ENCODE data around the gene RAB29.
A peak's percentile ranks its signal among the peaks of the same experiment; 100 is the strongest.

Gene RAB29

DNA sequence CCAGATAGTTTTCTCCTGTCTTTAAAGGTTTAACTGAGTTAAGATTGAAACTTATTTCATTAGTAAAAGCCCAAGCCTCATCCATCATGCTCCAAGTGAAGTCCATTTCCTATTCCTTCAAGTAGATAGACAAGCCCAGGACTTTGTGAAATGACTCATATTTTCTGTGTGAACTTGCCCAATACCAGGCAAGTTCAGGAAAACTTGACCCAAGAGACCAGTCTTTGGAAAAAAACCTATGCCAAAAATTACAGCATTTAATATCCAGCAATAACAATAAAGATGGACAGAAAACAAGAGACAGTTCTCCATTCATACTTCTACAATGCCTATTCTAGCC, 405 bp upstream of the RAB29 start:
- H3K4me3 ChIP-seq (ENCODE audit: low read depth, low read length), result peak overlapping the region; percentile 78
- no peak for DNase-seq (ENCODE audit: low read depth)
- TF ChIP-seq, protein P1, sequence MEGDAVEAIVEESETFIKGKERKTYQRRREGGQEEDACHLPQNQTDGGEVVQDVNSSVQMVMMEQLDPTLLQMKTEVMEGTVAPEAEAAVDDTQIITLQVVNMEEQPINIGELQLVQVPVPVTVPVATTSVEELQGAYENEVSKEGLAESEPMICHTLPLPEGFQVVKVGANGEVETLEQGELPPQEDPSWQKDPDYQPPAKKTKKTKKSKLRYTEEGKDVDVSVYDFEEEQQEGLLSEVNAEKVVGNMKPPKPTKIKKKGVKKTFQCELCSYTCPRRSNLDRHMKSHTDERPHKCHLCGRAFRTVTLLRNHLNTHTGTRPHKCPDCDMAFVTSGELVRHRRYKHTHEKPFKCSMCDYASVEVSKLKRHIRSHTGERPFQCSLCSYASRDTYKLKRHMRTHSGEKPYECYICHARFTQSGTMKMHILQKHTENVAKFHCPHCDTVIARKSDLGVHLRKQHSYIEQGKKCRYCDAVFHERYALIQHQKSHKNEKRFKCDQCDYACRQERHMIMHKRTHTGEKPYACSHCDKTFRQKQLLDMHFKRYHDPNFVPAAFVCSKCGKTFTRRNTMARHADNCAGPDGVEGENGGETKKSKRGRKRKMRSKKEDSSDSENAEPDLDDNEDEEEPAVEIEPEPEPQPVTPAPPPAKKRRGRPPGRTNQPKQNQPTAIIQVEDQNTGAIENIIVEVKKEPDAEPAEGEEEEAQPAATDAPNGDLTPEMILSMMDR (IDR thresholded peaks at IDR 0.05; ENCODE audit: insufficient read depth, low read depth, low read length, missing control alignments), result no peak

DNA sequence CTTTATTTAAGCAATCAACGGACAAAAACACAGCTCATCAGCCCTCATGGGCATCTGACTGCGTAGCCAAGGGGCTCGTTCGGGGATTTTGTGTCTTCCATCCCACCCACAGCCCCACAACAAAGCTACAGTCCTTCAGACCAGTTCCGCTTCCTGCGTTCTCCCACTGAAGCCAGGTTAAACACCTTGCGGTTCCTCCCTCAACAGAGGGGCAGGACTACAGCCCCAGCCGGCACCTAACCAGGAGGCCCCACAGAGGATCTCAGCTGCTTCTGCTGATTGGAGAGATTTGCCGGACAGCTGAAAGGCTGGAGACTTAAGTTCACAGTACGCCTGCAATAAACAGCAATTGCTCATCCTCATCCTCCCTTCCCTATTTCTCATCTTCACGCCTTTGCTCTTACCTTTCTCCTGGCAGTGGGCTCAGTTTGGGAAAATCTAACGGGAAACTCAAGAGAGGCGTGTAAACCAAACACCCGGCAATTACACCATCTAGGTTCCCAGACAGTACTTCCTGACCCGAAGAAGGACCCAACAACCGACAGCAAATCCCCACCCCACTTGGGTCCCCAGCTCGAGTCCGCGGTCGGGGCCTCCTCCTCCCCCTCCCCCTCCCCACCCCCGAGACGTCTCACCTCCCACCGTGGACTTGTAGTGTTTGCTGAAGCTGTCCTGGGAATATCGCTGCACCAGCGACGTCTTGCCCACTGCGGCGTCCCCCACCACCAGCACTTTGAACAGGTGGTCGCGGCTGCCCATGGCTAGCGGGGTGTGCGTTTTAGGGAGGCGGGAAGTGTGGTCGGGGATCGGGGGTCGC, 876 bp downstream of the RAB29 start:
- TF ChIP-seq, protein P1 (IDR thresholded peaks at IDR 0.05; ENCODE audit: insufficient read depth, low read depth, low read length, missing control alignments), result no peak
- DNase-seq (ENCODE audit: low read depth), result peak; percentile 71
- H3K4me3 ChIP-seq (ENCODE audit: low read depth, low read length), result peak overlapping the region; percentile 78

DNA sequence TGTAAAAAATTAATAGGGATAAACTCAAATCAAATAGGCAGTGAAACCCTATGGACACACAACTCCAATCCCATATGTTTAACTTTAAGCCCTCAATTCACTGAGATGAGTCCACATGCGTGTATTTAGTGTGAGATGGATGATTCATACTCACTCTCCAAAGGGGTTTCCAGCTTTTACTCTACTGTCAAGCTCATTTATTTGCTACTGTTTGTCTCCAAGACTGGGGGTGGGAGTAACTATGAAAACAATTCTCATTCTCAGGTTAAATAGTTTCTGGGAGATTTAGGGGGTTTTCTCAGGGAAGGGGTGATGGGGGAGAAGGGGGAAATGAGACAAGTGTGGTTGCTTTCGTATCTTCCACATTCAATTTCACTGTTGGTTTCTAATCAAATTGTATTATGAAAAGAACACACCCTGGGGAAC, 2.7 kb downstream of the RAB29 start:
- peak; percentile 78 for DNase-seq (ENCODE audit: low read depth)
- H3K4me3 ChIP-seq (ENCODE audit: low read depth, low read length), result peak overlapping the region; percentile 78
- TF ChIP-seq, protein P1 (IDR thresholded peaks at IDR 0.05; ENCODE audit: insufficient read depth, low read depth, low read length, missing control alignments), result no peak

DNA sequence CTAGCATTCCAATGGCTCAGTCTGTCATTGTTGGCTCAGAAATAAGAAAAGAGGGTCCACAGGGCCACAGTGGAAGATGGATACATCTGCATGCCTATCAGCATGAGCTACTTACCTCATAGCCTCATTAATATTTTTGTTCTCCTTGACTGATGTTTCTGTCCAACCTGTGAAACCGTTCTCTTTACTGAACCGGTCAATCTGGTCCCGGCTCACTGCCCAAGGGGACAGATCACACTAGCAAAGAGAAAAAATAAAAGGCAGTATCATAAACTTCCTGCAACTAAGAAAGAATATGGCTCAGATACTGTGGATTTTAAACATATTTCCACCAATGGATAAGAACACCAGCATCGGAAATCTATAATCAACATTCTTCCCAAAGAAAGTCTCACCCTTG, 4.7 kb downstream of the RAB29 start:
- TF ChIP-seq, protein P1 (IDR thresholded peaks at IDR 0.05; ENCODE audit: insufficient read depth, low read depth, low read length, missing control alignments), result no peak
- no peak overlapping the region for H3K4me3 ChIP-seq (ENCODE audit: low read depth, low read length)
- DNase-seq (ENCODE audit: low read depth), result no peak

DNA sequence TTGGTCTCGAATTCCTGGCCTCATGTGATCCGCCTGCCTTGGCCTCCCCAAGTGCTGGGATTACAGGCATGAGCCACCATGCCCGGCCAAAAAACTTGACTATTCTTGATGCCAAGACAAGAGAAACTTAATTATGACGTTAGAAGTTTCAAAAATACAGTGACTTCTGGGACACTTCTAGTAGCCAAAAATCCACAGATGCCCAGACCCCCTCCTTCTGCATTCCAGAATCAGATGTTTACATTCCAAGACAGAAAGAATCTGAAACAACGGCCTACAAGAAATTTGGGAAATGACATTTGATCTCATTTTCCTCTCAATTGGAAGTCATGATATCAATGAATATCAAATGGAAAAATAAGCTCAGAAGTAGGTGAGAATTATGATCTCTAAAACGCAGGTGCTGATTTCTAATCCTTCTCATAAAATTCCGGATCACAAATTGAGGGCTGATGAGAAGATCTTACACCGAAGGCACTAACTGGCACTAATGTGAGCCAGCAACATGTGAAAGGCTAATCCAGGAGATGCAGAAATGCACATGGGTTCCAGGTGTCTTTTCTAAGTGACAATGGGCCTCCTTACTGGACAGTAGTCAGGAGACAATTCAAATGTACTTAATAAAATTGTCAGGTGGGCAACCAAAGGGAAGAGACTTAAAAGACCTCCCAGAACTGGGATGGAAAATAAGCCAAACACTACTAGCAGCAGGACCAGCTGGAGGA, 5.5 kb downstream of the RAB29 start:
- DNase-seq (ENCODE audit: low read depth), result no peak
- H3K4me3 ChIP-seq (ENCODE audit: low read depth, low read length), result no peak overlapping the region
- TF ChIP-seq, protein P1 (IDR thresholded peaks at IDR 0.05; ENCODE audit: insufficient read depth, low read depth, low read length, missing control alignments), result no peak

DNA sequence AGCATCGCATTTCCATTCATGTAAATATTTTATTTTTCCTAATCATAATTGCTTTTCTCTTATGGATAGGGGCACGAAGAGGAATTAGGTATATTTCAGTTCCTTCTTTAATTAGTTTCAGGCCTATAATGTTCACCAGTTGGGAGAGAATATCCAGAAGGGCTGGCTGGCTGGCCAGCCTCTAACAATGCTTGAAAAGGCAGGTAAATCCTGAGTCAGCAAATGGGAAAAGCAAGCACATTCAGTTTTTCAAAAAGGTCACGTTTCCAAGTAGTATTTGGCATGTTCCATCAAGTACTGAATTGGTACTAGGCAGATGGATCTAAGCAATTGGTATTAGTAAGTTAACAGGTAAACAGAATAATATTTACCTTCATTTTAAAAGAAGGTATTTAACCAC, 8.0 kb downstream of the RAB29 start:
- DNase-seq (ENCODE audit: low read depth), result no peak
- no peak overlapping the region for H3K4me3 ChIP-seq (ENCODE audit: low read depth, low read length)
- TF ChIP-seq, protein P1 (IDR thresholded peaks at IDR 0.05; ENCODE audit: insufficient read depth, low read depth, low read length, missing control alignments), result no peak

Measured in GM12865 (cell line).